Uterus (tissue), 4 donors: ENCODE data around the gene EPB42. TPM values are rescaled to one million over a fixed set of nuclear protein-coding genes. Genes with fewer than 3 reads are reported as not detected.
A peak's percentile ranks its signal among the peaks of the same experiment; 100 is the strongest.
"Not testable (repeated sequence)": the region's sequence is repeated elsewhere in the genome, so short reads cannot be mapped to it uniquely, and the experiment has no call there.

Source experiments
- DNase-seq, 2 donors: peaks; one replicate each; pipeline ENCODE4 v3.0.0-alpha.2; 2019 to 2020
- H3K27ac ChIP-seq, 2 donors: fragments of 200-600 bp; sonication (generic); 1 replicate in 1 of 2; 2 replicates in 1 of 2; pipeline ENCODE4 v1.5.1; 2016 to 2018
- H3K27me3 ChIP-seq, 2 donors: fragments of 200-600 bp; sonication (generic); one replicate each; pipeline ENCODE4 v1.5.1; 2018 to 2019; ENCODE audit warnings: control low read depth in 1 of 2
- H3K36me3 ChIP-seq, 2 donors: fragments of 200-600 bp; sonication (generic); one replicate each; pipeline ENCODE4 v1.5.1; 2019; ENCODE audit warnings: control low read depth in 1 of 2
- H3K4me1 ChIP-seq, 2 donors: fragments of 200-600 bp; sonication (generic); one replicate each; pipeline ENCODE4 v1.5.1; 2018 to 2019; ENCODE audit warnings: control low read depth in 1 of 2
- H3K4me3 ChIP-seq, 2 donors: fragments of 200-600 bp; sonication (generic); 1 replicate in 1 of 2; 2 replicates in 1 of 2; pipeline ENCODE4 v1.5.1; 2018 to 2019; ENCODE audit warnings: mild to moderate bottlenecking in 1 of 2
- H3K9me3 ChIP-seq, 2 donors: fragments of 200-600 bp; sonication (generic); one replicate each; pipeline ENCODE4 v1.5.1; 2019; ENCODE audit warnings: control low read depth in 1 of 2
- POLR2A ChIP-seq, 2 donors: fragments of 450-650 bp; IDR thresholded peaks; one replicate each; pipeline ENCODE4 v1.6.1; 2016; ENCODE audit warnings: antibody characterized with exemption in 2 of 2, mild to moderate bottlenecking in 1 of 2, moderate library complexity in 1 of 2
- intact Hi-C: fragments of 100-400 bp; cut with DNase I; formaldehyde crosslinking; loops from one replicate; pipeline ENCODE4 v1.15.1; 2023; ENCODE audit warnings: low total_unique reads
- total RNA-seq, 4 donors: library from RNA; depleted of rRNA in 3 of 4; stranded (reverse); fragments of >200 nt in 3 of 4; gene quantifications; one replicate each; pipeline versions ENCODE4 v1.1.0 to v1.2.4, GENCODE V29; 2014 to 2023
- TF ChIP-seq, protein P1 (sequence below), 4 experiments: fragments of 200-600 bp in 2 of 4; fragments of 450-650 bp in 2 of 4; sonication (generic) in 2 of 4; IDR thresholded peaks; one replicate each; pipeline ENCODE4 v1.5.1; 2016 to 2019; ENCODE audit warnings: antibody characterized with exemption in 4 of 4, mild to moderate bottlenecking in 2 of 4, moderate library complexity in 1 of 4
- donor health status: DM: yes; HTN: yes; CAD: no.

EPB42 gene
- total RNA-seq, 4 donors from 2014 or later = 2.6 TPM; not detected in 3

DNA sequence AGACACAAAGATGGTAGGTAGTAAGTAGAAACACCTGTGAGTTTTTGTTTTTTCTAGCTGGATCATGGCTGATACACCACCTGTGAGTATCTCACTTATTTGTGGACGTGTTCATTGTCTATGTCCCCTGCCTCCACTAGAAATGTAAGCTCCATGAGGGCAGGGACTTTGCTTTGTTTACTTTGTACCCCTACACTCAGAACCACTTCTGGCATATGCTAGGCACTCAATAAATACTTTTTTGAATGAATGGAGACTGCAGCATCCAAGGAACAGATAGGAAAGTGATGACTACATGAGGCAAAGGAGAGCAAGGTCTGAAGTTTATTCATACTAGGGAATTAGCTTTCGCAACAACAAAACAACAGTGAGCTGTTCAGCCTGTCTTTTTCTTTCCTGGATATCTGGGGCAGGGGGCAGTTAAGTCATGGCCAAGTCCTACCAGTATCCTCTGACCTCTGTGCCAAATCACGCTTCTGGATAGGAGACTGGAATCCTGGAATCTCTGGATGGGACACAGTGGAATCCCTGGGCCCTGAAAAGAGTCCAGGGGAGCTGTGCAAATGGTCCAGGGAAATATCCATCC lies 11.6 kb upstream of the EPB42 start:
- intact Hi-C loops = no loop called here
- Histone ChIP-seq H3K27me3 (no peaks in the 10 kb centered on the region), H3K4me1 (no peaks in the 10 kb centered on the region), H3K4me3 (no peak overlapping the region), H3K27ac (no peak overlapping the region), H3K9me3 (no peaks in the 10 kb centered on the region), H3K36me3 (no peaks in the 10 kb centered on the region)
- TF ChIP-seq, protein P1, sequence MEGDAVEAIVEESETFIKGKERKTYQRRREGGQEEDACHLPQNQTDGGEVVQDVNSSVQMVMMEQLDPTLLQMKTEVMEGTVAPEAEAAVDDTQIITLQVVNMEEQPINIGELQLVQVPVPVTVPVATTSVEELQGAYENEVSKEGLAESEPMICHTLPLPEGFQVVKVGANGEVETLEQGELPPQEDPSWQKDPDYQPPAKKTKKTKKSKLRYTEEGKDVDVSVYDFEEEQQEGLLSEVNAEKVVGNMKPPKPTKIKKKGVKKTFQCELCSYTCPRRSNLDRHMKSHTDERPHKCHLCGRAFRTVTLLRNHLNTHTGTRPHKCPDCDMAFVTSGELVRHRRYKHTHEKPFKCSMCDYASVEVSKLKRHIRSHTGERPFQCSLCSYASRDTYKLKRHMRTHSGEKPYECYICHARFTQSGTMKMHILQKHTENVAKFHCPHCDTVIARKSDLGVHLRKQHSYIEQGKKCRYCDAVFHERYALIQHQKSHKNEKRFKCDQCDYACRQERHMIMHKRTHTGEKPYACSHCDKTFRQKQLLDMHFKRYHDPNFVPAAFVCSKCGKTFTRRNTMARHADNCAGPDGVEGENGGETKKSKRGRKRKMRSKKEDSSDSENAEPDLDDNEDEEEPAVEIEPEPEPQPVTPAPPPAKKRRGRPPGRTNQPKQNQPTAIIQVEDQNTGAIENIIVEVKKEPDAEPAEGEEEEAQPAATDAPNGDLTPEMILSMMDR (IDR thresholded peaks at IDR 0.05) = no peak
- no peak for TF ChIP-seq POLR2A (IDR thresholded peaks at IDR 0.05)
- no peak for DNase-seq

GRCh38 chr15:43230640-43231115 lies 9.9 kb upstream of the EPB42 start:
- Histone ChIP-seq H3K4me3 (no peak overlapping the region), H3K36me3 (no peaks in the 10 kb centered on the region), H3K27me3 (no peaks in the 10 kb centered on the region), H3K4me1 (no peaks in the 10 kb centered on the region), H3K27ac (no peak overlapping the region), H3K9me3 (no peaks in the 10 kb centered on the region)
- intact Hi-C loops = no loop called here
- no peak for DNase-seq
- TF ChIP-seq POLR2A (IDR thresholded peaks at IDR 0.05) = no peak

DNA sequence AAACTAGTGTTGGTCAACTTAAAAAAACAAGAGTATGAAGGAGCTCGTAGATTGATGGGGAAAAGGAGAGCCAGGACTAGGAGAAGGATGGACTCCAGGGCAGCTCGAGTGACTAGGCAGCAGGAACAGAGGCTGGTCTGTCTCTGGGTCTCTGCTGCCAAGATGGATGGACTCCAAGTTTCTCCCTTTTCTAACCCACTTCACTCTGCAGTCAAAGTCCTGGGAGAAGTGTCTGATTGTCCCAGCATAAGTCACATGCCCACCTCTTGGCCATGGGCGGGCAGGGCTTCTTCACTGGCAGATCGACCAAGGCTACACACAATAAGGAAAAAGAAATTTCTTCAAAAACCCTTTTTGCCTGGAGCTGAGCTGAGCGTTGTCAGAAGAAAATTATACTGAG lies 9.2 kb upstream of the EPB42 start:
- no peak overlapping the region for H3K4me3 ChIP-seq
- H3K9me3 ChIP-seq = no peaks in the 10 kb centered on the region
- TF ChIP-seq POLR2A (IDR thresholded peaks at IDR 0.05) = no peak
- TF ChIP-seq, protein P1 (IDR thresholded peaks at IDR 0.05) = no peak
- H3K27me3 ChIP-seq = no peaks in the 10 kb centered on the region
- no peaks in the 10 kb centered on the region for H3K36me3 ChIP-seq
- H3K27ac ChIP-seq = no peak overlapping the region
- no peak for DNase-seq
- intact Hi-C loops = no loop called here
- H3K4me1 ChIP-seq = no peaks in the 10 kb centered on the region

- Histone ChIP-seq H3K27ac (no peak overlapping the region), H3K36me3 (no peaks in the 10 kb centered on the region), H3K27me3 (no peaks in the 10 kb centered on the region), H3K9me3 (no peaks in the 10 kb centered on the region), H3K4me1 (no peaks in the 10 kb centered on the region), H3K4me3 (no peak overlapping the region)
- intact Hi-C loops = no loop called here
- no peak for DNase-seq
- TF ChIP-seq POLR2A (IDR thresholded peaks at IDR 0.05) = no peak
- TF ChIP-seq, protein P1 (IDR thresholded peaks at IDR 0.05) = no peak
Measured at GRCh38 chr15:43226436-43227305, 5.9 kb upstream of the EPB42 start.

DNA sequence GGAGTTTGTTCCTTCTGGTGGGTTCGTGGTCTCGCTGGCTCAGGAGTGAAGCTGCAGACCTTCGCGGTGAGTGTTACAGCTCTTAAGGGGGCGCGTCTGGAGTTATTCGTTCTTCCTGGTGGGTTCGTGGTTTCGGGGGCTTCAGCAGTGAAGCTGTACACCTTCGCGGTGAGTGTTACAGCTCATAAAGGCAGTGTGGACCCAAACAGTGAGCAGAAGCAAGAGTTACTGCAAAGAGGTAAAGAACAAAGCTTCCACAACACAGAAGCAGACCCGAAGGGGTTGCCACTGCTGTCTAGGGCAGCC lies 5.1 kb upstream of the EPB42 start:
- intact Hi-C loops, H3K27me3 ChIP-seq, H3K36me3 ChIP-seq, DNase-seq, H3K9me3 ChIP-seq, H3K4me3 ChIP-seq, H3K4me1 ChIP-seq, H3K27ac ChIP-seq: not testable (repeated sequence)

GRCh38 chr15:43225201-43225949 lies 4.6 kb upstream of the EPB42 start:
- no peaks in the 10 kb centered on the region for H3K36me3 ChIP-seq
- no peak overlapping the region for H3K4me3 ChIP-seq
- H3K27ac ChIP-seq = no peak overlapping the region
- H3K9me3 ChIP-seq = no peaks in the 10 kb centered on the region
- H3K4me1 ChIP-seq = no peaks in the 10 kb centered on the region
- peak; percentile 27 to 29 for DNase-seq
- TF ChIP-seq, protein P1 (IDR thresholded peaks at IDR 0.05) = peak; percentile 43 to 62 (median 50)
- TF ChIP-seq POLR2A (IDR thresholded peaks at IDR 0.05) = no peak
- H3K27me3 ChIP-seq = no peaks in the 10 kb centered on the region
- intact Hi-C loops = no loop called here
